Stomach (tissue), 4 donors: ENCODE data around the gene COPS2.

Experiments used
- CTCF ChIP-seq, 7 experiments: fragments of 450-650 bp in 4 of 7; fragments of 200-600 bp in 3 of 7; sonication (generic) in 3 of 7; IDR thresholded peaks; one replicate each; pipeline ENCODE4 v1.5.1; 2016 to 2019; ENCODE audit warnings: antibody characterized with exemption in 7 of 7, control low read depth in 2 of 7, mild to moderate bottlenecking in 1 of 7
- EP300 ChIP-seq: sonication (generic); formaldehyde crosslinking; IDR thresholded peaks from one replicate; pipeline ENCODE4 v1.6.1; 2017; ENCODE audit warnings: antibody characterized with exemption
- POLR2A ChIP-seq, 4 donors: fragments of 450-650 bp; IDR thresholded peaks; one replicate each; pipeline ENCODE4 v1.6.1; 2016; ENCODE audit warnings: antibody characterized with exemption in 4 of 4, control low read depth in 2 of 4, mild to moderate bottlenecking in 1 of 4, moderate library complexity in 1 of 4

GRCh38 chr15:49174902-49175301 lies 19.5 kb upstream of the COPS2 start:
- TF ChIP-seq CTCF (IDR thresholded peaks at IDR 0.05), result no peak
- TF ChIP-seq EP300, result no peak
- TF ChIP-seq POLR2A (IDR thresholded peaks at IDR 0.05), result no peak
